ENCODE results near the gene DUSP12. TPM values are rescaled to one million over a fixed set of nuclear protein-coding genes. Genes with fewer than 3 reads are reported as not detected.

Gene DUSP12
- total RNA-seq, 4 donors from 2014 or later: 16.4 to 62.7 (median 29.3) TPM

DNA sequence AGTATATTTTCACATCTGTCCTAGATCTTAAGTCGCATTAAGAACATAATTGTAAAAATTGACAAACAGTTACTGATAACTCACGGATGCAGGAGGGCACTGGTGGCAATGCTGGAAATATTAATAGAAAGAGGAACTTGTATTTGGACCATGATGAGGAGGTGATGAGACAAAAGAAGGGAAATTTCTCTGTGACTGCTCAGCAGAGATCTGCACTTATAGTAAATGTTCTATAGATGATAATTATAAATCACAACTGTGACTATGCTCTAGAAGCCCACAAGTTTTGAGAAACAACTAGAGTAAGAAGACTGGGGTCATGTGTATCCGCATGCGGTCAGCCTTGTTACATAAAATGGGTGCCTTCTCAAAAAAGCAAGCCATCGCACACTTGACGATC is 8.7 kb upstream of the DUSP12 start:
- TF ChIP-seq, protein P1, sequence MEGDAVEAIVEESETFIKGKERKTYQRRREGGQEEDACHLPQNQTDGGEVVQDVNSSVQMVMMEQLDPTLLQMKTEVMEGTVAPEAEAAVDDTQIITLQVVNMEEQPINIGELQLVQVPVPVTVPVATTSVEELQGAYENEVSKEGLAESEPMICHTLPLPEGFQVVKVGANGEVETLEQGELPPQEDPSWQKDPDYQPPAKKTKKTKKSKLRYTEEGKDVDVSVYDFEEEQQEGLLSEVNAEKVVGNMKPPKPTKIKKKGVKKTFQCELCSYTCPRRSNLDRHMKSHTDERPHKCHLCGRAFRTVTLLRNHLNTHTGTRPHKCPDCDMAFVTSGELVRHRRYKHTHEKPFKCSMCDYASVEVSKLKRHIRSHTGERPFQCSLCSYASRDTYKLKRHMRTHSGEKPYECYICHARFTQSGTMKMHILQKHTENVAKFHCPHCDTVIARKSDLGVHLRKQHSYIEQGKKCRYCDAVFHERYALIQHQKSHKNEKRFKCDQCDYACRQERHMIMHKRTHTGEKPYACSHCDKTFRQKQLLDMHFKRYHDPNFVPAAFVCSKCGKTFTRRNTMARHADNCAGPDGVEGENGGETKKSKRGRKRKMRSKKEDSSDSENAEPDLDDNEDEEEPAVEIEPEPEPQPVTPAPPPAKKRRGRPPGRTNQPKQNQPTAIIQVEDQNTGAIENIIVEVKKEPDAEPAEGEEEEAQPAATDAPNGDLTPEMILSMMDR (IDR thresholded peaks at IDR 0.05): no peak
- TF ChIP-seq POLR2A (IDR thresholded peaks at IDR 0.05): no peak
- intact Hi-C loops (cut with DNase I; ENCODE audit: low total_unique reads): loop anchor here (10.0 kb wide), 1 partner anchor 256 kb away; no protein-coding TSS in a partner anchor
- Histone ChIP-seq H3K4me1 (no peaks in the 10 kb centered on the region), H3K27ac (no peak overlapping the region), H3K27me3 (no peaks in the 10 kb centered on the region), H3K36me3 (no peaks in the 10 kb centered on the region), H3K9me3 (no peaks in the 10 kb centered on the region), H3K4me3 (no peak overlapping the region)
- no peak for DNase-seq

DNA sequence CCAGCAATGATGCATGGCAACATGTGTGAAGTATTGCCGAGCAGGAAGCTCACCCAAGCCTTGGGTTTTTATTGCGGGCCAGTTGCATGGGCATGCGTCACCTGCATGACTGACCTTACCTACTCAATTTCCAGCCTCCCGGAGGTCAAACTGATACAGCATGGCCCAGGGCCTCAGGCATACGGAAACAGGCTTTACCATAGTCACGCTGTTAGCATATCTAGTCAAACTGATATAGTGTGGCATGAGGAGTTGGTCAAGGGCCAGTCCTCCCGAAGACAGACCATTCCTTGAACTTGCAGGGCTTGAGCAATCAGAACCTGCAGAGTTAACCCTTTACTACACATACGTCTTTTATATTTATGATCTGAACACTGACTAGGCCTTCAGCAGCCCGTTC is 6.4 kb upstream of the DUSP12 start:
- no peak overlapping the region for H3K4me3 ChIP-seq
- no peaks in the 10 kb centered on the region for H3K4me1 ChIP-seq
- intact Hi-C loops (cut with DNase I; ENCODE audit: low total_unique reads): loop anchor here (10.0 kb wide), 1 partner anchor 258 kb away; no protein-coding TSS in a partner anchor

DNA sequence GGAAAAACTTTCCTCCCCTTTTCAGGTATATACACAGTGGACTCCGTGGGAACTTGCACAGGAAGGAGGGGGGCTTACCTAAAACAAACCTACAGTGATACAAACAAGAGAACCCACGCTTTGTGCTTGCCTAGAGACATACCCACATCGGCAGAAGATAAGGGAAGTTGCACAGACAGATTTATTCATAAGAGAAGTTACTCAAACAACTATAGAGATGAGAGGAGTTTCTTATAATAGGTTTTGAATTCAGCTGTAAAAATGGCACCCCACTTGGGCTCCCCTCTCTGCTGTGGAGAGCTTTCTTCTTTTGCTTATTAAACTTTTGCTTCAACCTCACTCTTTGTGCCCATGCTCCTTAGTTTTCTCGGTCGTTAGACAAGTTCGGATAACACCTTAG is 1.8 kb upstream of the DUSP12 start:
- no peaks in the 10 kb centered on the region for H3K4me1 ChIP-seq
- DNase-seq: no peak
- no peaks in the 10 kb centered on the region for H3K27me3 ChIP-seq
- H3K27ac ChIP-seq: no peak overlapping the region
- H3K36me3 ChIP-seq: no peaks in the 10 kb centered on the region
- intact Hi-C loops (cut with DNase I; ENCODE audit: low total_unique reads): loop anchor here (10.0 kb wide), 1 partner anchor 263 kb away; no protein-coding TSS in a partner anchor
- TF ChIP-seq, protein P1 (IDR thresholded peaks at IDR 0.05): no peak
- no peak for TF ChIP-seq POLR2A (IDR thresholded peaks at IDR 0.05)
- no peak overlapping the region for H3K4me3 ChIP-seq
- H3K9me3 ChIP-seq: no peaks in the 10 kb centered on the region

More for the DNA sequence above, 6.4 kb upstream of the DUSP12 start:
- Histone ChIP-seq H3K27me3 (no peaks in the 10 kb centered on the region), H3K27ac (no peak overlapping the region), H3K9me3 (no peaks in the 10 kb centered on the region), H3K36me3 (no peaks in the 10 kb centered on the region)
- no peak for TF ChIP-seq POLR2A (IDR thresholded peaks at IDR 0.05)
- TF ChIP-seq, protein P1 (IDR thresholded peaks at IDR 0.05): no peak
- no peak for DNase-seq

DNA sequence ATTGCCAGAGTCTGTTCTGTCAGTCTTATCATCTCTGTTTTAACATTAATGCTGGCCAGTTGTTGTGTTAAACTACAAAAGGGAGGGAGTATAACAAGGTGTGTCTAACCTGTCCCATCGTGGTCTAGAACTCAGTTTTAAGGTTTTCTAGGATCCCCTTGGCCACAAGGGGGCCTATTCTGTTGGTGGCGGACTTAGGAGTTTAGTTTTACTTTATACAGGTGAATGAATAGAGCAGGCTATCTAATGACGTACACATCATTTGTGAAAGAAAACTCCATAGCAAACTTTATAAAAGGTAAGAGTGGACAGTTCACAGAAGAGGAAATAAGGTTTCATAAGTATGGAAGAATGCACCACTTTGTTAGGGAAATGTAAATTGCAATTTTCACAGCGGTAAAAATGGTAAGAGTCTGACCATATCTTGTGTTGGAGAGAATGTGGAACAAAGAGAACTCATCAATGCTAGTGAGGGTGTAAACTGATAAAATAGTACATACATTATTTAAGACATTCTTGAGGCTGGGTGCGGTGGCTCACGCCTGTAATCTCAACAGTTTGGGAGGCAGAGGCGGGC is 14.0 kb downstream of the DUSP12 start:
- intact Hi-C loops (cut with DNase I; ENCODE audit: low total_unique reads): no loop called here

More for the DNA sequence above, 14.0 kb downstream of the DUSP12 start:
- Histone ChIP-seq H3K27me3 (no peaks in the 10 kb centered on the region), H3K4me3 (no peak overlapping the region), H3K36me3 (no peaks in the 10 kb centered on the region), H3K9me3 (no peaks in the 10 kb centered on the region), H3K4me1 (no peaks in the 10 kb centered on the region), H3K27ac (no peak overlapping the region)
- DNase-seq: no peak
- TF ChIP-seq, protein P1 (IDR thresholded peaks at IDR 0.05): no peak
- TF ChIP-seq POLR2A (IDR thresholded peaks at IDR 0.05): no peak
